Measurements from ENCODE around the gene GALNT14. TPM values are rescaled to one million over a fixed set of nuclear protein-coding genes. Genes with fewer than 3 reads are reported as not detected.

Gene GALNT14
- total and polyA plus RNA-seq, 2 of the 8 experiments (the other 6 are each of a cell fraction or from before 2014, with no cell fraction given) = 13.0 to 13.7 TPM

DNA sequence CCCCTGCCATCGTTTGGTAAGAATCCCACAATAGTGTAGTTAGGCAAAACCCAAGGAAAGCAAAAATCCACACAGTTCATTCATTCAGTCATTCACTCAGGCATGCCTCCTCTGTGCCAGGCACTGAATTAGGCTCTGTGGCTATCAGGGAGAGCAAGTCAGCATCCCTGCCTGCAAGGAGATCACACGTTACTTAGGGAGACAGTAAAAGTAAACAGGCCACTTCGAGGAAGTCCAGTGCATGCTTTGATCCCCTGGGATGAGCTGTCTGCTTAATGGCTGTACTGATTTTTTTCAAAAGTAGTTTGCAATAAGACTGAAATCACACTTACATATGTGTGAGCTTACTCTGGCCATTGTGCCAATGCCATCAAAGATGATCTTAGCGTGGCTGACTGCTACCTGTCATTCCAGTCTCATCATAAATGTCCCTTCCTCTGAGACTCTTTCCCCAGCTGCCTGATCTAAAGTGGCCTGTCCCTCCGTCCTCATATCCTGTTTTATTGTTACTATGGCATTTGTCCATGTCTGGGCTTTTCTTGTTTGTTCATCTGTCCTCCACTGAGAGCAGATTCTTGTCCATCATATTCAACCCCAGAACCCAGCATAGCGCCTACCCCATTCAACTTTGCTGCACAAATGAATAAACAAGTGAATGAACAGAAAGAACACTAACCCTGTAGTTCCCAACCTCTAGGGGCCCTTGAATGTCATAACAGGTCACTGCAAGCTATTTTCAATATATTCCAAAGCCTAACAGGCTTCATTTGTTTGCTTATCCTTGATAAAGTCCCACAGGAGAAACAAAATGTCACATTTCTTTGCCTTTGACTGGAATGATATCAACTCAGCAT lies 84.1 kb downstream of the GALNT14 start (continued):
- no peak for TF ChIP-seq CHD1 (IDR thresholded peaks at IDR 0.05; ENCODE audit: low read depth, low read length)

All from H1 (cell line).